ENCODE measurements around the gene MRFAP1L1.
A peak's percentile ranks its signal among the peaks of the same experiment; 100 is the strongest.
"Not testable (repeated sequence)": the region's sequence is repeated elsewhere in the genome, so short reads cannot be mapped to it uniquely, and the experiment has no call there.

MRFAP1L1 gene

DNA sequence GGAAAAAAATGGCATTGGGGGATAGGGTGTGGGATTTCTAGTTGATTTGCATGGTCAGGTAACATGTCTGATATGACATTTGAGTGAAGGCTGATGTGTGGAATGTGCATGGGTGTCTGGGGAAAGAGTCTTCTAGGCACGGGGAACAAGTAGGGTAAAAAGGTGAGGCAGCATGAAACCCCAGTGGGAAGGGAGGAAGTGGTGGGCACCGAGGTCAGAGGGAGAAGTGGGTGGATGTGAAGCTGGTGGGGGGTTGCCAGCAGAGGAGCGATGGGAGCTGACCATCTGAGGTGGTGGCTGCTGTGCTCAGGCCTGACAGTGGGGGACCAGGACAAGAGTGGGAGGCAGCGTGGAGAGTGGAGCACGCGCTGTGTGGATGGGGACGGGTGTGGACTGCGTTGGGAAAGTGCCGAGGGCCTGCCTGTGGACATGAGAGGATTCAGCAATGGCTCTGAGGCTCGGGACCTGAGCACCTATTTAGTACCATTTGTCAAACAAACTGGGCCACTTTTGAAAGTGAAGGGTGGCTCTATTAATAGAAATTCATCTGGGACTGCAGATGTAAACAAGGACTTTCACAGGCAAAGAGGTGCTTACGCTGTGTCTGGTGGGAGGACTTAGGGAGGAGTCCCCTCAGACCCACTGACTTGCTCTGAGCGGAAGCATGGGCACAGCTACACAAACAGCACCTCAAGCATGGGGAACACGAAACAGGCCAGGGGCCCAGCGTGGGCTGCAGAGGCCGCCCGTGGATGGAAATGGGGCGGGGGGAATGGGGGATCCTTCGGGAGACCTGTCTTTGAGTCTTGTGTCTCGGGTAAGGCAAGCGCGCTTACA, 32.7 kb downstream of the MRFAP1L1 start:
- no peak for TF ChIP-seq CTCF (IDR thresholded peaks at IDR 0.05; ENCODE audit: control insufficient read depth, extremely low read depth, insufficient read depth)
- no peak for DNase-seq (ENCODE audit: low read depth)
- no peak overlapping the region for H3K4me3 ChIP-seq (ENCODE audit: low read depth, low read length)

GRCh38 chr4:6674500-6675149, 35.0 kb downstream of the MRFAP1L1 start:
- TF ChIP-seq CTCF (IDR thresholded peaks at IDR 0.05; ENCODE audit: control insufficient read depth, extremely low read depth, insufficient read depth), result peak; percentile 61
- peak overlapping the region; percentile 70 for H3K4me3 ChIP-seq (ENCODE audit: low read depth, low read length)
- DNase-seq (ENCODE audit: low read depth), result no peak

- peak; percentile 93 for DNase-seq (ENCODE audit: low read depth)
- TF ChIP-seq CTCF (IDR thresholded peaks at IDR 0.05; ENCODE audit: control insufficient read depth, extremely low read depth, insufficient read depth), result 0 out of 2 replicates have a peak, but pooled peaks have one; percentile 10
- peak overlapping the region; percentile 70 for H3K4me3 ChIP-seq (ENCODE audit: low read depth, low read length)
These were observed 35.8 kb downstream of the MRFAP1L1 start for GRCh38 chr4:6673660-6674499.

DNA sequence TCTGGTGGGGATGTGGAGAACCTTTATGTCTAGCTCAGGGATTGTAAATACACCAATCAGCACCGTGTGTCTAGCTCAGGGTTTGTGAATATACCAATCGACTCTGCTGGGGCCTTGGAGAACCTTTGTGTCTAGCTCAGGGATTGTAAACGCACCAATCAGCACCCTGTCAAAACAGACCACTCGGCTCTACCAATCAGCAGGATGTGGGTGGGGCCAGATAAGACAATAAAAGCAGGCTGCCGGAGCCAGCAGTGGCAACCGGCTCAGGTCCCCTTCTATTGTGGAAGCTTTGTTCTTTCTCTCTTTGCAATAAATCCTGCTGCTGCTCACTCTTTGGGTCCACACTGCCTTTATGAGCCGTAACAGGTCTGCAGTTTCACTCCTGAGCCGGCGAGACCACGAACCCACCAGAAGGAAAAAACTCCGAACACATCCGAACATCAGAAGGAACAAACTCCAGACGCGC, 36.4 kb downstream of the MRFAP1L1 start:
- H3K4me3 ChIP-seq (ENCODE audit: low read depth, low read length), result peak overlapping the region; percentile 70
- not testable (repeated sequence) for DNase-seq (ENCODE audit: low read depth)

- H3K4me3 ChIP-seq (ENCODE audit: low read depth, low read length); DNase-seq (ENCODE audit: low read depth): not testable (repeated sequence)
These were observed 37.0 kb downstream of the MRFAP1L1 start for GRCh38 chr4:6672541-6673190.

GRCh38 chr4:6672131-6672530, 37.5 kb downstream of the MRFAP1L1 start:
- no peak overlapping the region for H3K4me3 ChIP-seq (ENCODE audit: low read depth, low read length)
- no peak for DNase-seq (ENCODE audit: low read depth)
- no peak for TF ChIP-seq CTCF (IDR thresholded peaks at IDR 0.05; ENCODE audit: control insufficient read depth, extremely low read depth, insufficient read depth)

- no peak overlapping the region for H3K4me3 ChIP-seq (ENCODE audit: low read depth, low read length)
- DNase-seq (ENCODE audit: low read depth), result no peak
- no peak for TF ChIP-seq CTCF (IDR thresholded peaks at IDR 0.05; ENCODE audit: control insufficient read depth, extremely low read depth, insufficient read depth)
These were observed 38.0 kb downstream of the MRFAP1L1 start for GRCh38 chr4:6671648-6672047.

Measured in LNCaP clone FGC (cell line).